HepG2 (cell line): ENCODE data around the gene NSD1. TPM values are rescaled to one million over a fixed set of nuclear protein-coding genes. Genes with fewer than 3 reads are reported as not detected.

Source experiments
- ATAC-seq: fragments of 200-7000 bp; cut with Tn5 transposase; 3 replicates; pipeline ENCODE4 v1.9.1; 2020; ENCODE audit warnings: mild to moderate bottlenecking, moderate library complexity
- BruUV-seq: library from RNA; stranded (reverse); fragments of 400-500 nt; replicated peaks from 2 replicates; lab custom pipeline; 2021; lab: Mats Ljungman, UMichigan
- CTCF ChIA-PET: fragments of 300-600 bp; formaldehyde crosslinking; extraction: SDS; loops from one replicate; lab custom pipeline; 2021; ENCODE audit warnings: low total read pairs, inconsistent platforms, low intra/inter-chr PET ratio; lab: Yijun Ruan, JAX
- POLR2A ChIA-PET: fragments of 350-600 bp; sonication (Branson Sonifier 250); formaldehyde crosslinking; loops from one replicate; lab custom pipeline; 2020; ENCODE audit warnings: antibody characterized with exemption, inconsistent platforms; lab: Yijun Ruan, JAX
- DNase-seq: peaks from one replicate; pipeline ENCODE4 v3.0.0-alpha.2; 2015; ENCODE audit warnings: low spot score
- FAIRE-seq: peaks from 3 replicates; lab custom pipeline; 2011; peaks lifted over from hg19 to GRCh38; lab: Jason Lieb, UNC
- H2AFZ ChIP-seq: one replicate; pipeline ENCODE4 v1.6.1; 2011; ENCODE audit warnings: low read length, inconsistent platforms
- H3K27ac ChIP-seq: fragments of 300-600 bp; 3 replicates; pipeline ENCODE4 v1.8.0; 2011; ENCODE audit warnings: mixed run types, mild to moderate bottlenecking, mixed read lengths, low read length, inconsistent platforms; ENCODE audit not compliant: insufficient read depth; ENCODE audit errors: extremely low read length
- H3K27me3 ChIP-seq, 2 experiments: fragments of 200-600 bp in 1 of 2; 2 replicates in 1 of 2; 3 replicates in 1 of 2; pipeline versions ENCODE4 v1.6.0 to v1.8.0; 2011; ENCODE audit warnings: low read length in 2 of 2, mild to moderate bottlenecking in 2 of 2, moderate library complexity in 2 of 2, inconsistent platforms in 1 of 2; ENCODE audit not compliant: insufficient read depth in 2 of 2, control insufficient read depth in 1 of 2
- H3K36me3 ChIP-seq, 2 experiments: fragments of 200-600 bp in 1 of 2; replicated peaks in 1 of 2; 2 replicates in 1 of 2; 3 replicates in 1 of 2; pipeline versions ENCODE4 v1.5.1 to v1.8.0; 2011; ENCODE audit warnings: low read length in 2 of 2, inconsistent platforms in 1 of 2; ENCODE audit not compliant: insufficient read depth in 2 of 2, control insufficient read depth in 1 of 2
- H3K4me1 ChIP-seq: 2 replicates; pipeline ENCODE4 v1.5.1; 2012; ENCODE audit warnings: low read length, inconsistent platforms; ENCODE audit not compliant: insufficient read depth
- H3K4me2 ChIP-seq: 2 replicates; pipeline ENCODE4 v1.6.0; 2011; ENCODE audit warnings: low read depth, low read length, inconsistent platforms
- H3K4me3 ChIP-seq, 3 experiments: fragments of 200-600 bp in 1 of 3; sonication (generic), shearing (Covaris generic) in 1 of 3; replicated peaks in 1 of 3; 2 replicates each; pipeline ENCODE4 v1.5.1; 2011 to 2016; ENCODE audit warnings: low read length in 3 of 3, inconsistent platforms in 2 of 3, low read depth in 2 of 3, mild to moderate bottlenecking in 2 of 3, control low read depth in 1 of 3, mixed read lengths in 1 of 3; ENCODE audit not compliant: insufficient read depth in 1 of 3
- H3K79me2 ChIP-seq: one replicate; pipeline ENCODE4 v1.6.1; 2011; ENCODE audit warnings: low read length, inconsistent platforms; ENCODE audit not compliant: insufficient read depth
- H3K9ac ChIP-seq: 2 replicates; pipeline ENCODE4 v1.6.0; 2011; ENCODE audit warnings: mild to moderate bottlenecking, low read depth, low read length, inconsistent platforms; ENCODE audit not compliant: insufficient read depth
- H3K9me3 ChIP-seq: 2 replicates; pipeline ENCODE4 v1.5.1; 2012; ENCODE audit warnings: mild to moderate bottlenecking, low read length
- H4K20me1 ChIP-seq: 2 replicates; pipeline ENCODE4 v1.6.0; 2011; ENCODE audit warnings: inconsistent platforms, mild to moderate bottlenecking, low read length, moderate library complexity; ENCODE audit not compliant: insufficient read depth
- ETV5 ChIP-seq: IDR thresholded peaks from 2 replicates; pipeline ENCODE4 v1.6.1; 2018; ENCODE audit warnings: missing biosample characterization, missing genetic modification reagents, inconsistent platforms, borderline replicate concordance
- MED1 ChIP-seq: sonication (generic); formaldehyde crosslinking; IDR thresholded peaks from 2 replicates; pipeline ENCODE4 v1.4.0; 2020; ENCODE audit warnings: missing genetic modification reagents
- SMAD9 ChIP-seq: sonication (generic); formaldehyde crosslinking; IDR thresholded peaks from 2 replicates; pipeline ENCODE4 v1.5.1; 2020; ENCODE audit warnings: mild to moderate bottlenecking, missing genetic modification reagents
- THRA ChIP-seq: sonication (generic); formaldehyde crosslinking; IDR thresholded peaks from 2 replicates; pipeline ENCODE4 v1.4.0; 2020; ENCODE audit warnings: missing genetic modification reagents, borderline replicate concordance
- TMF1 ChIP-seq: sonication (generic); formaldehyde crosslinking; IDR thresholded peaks from 2 replicates; pipeline ENCODE4 v1.8.1; 2022; ENCODE audit warnings: low read depth, missing genetic modification reagents
- YY1 ChIP-seq: IDR thresholded peaks from 2 replicates; pipeline ENCODE4 v1.6.1; 2011; ENCODE audit warnings: low read length, low read depth, moderate library complexity, mild to moderate bottlenecking; ENCODE audit not compliant: insufficient read depth, insufficient replicate concordance
- ZFP36L1 ChIP-seq: sonication (generic); formaldehyde crosslinking; IDR thresholded peaks from 2 replicates; pipeline ENCODE4 v1.8.0; 2022; ENCODE audit warnings: mild to moderate bottlenecking, missing genetic modification reagents, moderate library complexity
- ZNF230 ChIP-seq: sonication (generic); formaldehyde crosslinking; IDR thresholded peaks from 2 replicates; pipeline ENCODE4 v1.4.0; 2020; ENCODE audit warnings: mild to moderate bottlenecking, missing genetic modification reagents
- ZNF234 ChIP-seq: sonication (generic); formaldehyde crosslinking; conservative IDR thresholded peaks from 2 replicates; pipeline ENCODE4 v1.5.1; 2020; ENCODE audit warnings: mild to moderate bottlenecking, missing genetic modification reagents
- ZNF672 ChIP-seq: sonication (generic); formaldehyde crosslinking; IDR thresholded peaks from 2 replicates; pipeline ENCODE4 v1.8.1; 2022; ENCODE audit warnings: missing genetic modification reagents
- ZNF878 ChIP-seq: sonication (generic); formaldehyde crosslinking; IDR thresholded peaks from 2 replicates; pipeline ENCODE4 v1.8.1; 2023; ENCODE audit warnings: mild to moderate bottlenecking, missing genetic modification reagents, moderate library complexity
- ZSCAN21 ChIP-seq: sonication (generic); formaldehyde crosslinking; IDR thresholded peaks from 2 replicates; pipeline ENCODE4 v1.8.0; 2022; ENCODE audit warnings: mild to moderate bottlenecking, missing genetic modification reagents, moderate library complexity, borderline replicate concordance
- WGBS: methylation state at CpG from one replicate; pipeline ENCODE4 v1.1.6; 2017; ENCODE audit warnings: low lambda C conversion rate; 5-methylcytosine and 5-hydroxymethylcytosine counted together
- in situ Hi-C: cut with HindIII; loops from 2 replicates; pipeline ENCODE4 v1.10.0; 2017; ENCODE audit warnings: low pct_unique_long_range_greater_than_20kb; ENCODE audit not compliant: extremely low pct_ligation_motif_present
- intact Hi-C: fragments of 100-400 bp; cut with micrococcal nuclease; formaldehyde crosslinking; loops from one replicate; pipeline ENCODE4 v1.10.0; 2022; ENCODE audit not compliant: unreplicated experiment
- polyA plus RNA-seq, 8 experiments: library from polyadenylated mRNA; depleted of rRNA in 3 of 8; stranded (reverse) in 7 of 8; unstranded in 1 of 8; fragments of >200 nt; fragmentation: Illumina TruSeq in 4 of 8; extraction: Trizol in 4 of 8; gene quantifications; 2 replicates each; pipeline versions ENCODE4 v1.2.1 to v1.2.3, GENCODE V29; 2011 to 2016; ENCODE audit warnings: low read depth in 4 of 8, missing spikeins in 1 of 8, mixed read lengths in 1 of 8; ENCODE audit not compliant: insufficient read depth in 1 of 8
- total RNA-seq, 5 experiments: library from RNA; depleted of rRNA; stranded (reverse); fragments of >200 nt; fragmentation: Illumina TruSeq; extraction: Trizol; gene quantifications; 2 replicates each; pipeline ENCODE4 v1.2.3, GENCODE V29; 2016; ENCODE audit warnings: low read depth in 1 of 5
- TF ChIP-seq, protein P1 (sequence below): sonication (generic); formaldehyde crosslinking; IDR thresholded peaks from 2 replicates; pipeline ENCODE4 v1.5.0; 2020; ENCODE audit warnings: mild to moderate bottlenecking, missing genetic modification reagents, borderline replicate concordance
- TF ChIP-seq, protein P2 (sequence below): sonication (generic); formaldehyde crosslinking; IDR thresholded peaks from 2 replicates; pipeline ENCODE4 v1.4.0; 2020; ENCODE audit warnings: mild to moderate bottlenecking, missing genetic modification reagents

Gene NSD1
- total and polyA plus RNA-seq, 2 of the 13 experiments (the other 11 are each of a cell fraction or from before 2014, with no cell fraction given): 0.01 to 0.09 TPM

DNA sequence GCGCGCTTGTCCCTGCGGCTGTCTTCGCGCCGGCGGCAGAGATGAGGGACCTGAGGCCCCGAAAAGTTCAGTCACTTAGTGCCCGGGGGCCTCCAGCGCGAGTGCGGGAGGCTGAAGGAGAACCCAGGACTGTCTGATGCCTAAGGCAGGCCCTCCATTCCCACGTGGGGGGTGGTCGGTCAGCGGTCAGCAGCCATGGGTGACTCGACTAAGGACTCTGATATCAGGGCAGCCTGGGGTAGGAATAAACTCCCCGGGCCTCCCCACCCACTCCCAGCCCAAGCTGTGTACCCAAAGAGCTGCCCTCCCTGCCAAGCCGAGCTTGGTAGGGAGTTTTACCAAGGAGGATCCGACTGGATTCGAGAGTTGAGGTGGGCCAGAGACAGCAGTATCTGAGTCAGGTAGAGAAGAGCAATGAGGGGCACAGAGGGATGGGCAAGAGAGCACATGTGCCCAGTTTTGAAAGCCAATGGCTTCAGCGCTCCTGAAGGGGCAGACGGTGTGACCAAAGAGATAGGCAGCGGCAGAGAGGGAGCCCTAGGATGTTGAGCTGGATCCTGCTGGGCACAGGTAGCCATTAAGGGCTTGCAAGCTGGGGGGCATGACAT lies 46.1 kb upstream of the NSD1 start (continued):
- TF ChIP-seq ZNF234: no peak
- TF ChIP-seq, protein P1, sequence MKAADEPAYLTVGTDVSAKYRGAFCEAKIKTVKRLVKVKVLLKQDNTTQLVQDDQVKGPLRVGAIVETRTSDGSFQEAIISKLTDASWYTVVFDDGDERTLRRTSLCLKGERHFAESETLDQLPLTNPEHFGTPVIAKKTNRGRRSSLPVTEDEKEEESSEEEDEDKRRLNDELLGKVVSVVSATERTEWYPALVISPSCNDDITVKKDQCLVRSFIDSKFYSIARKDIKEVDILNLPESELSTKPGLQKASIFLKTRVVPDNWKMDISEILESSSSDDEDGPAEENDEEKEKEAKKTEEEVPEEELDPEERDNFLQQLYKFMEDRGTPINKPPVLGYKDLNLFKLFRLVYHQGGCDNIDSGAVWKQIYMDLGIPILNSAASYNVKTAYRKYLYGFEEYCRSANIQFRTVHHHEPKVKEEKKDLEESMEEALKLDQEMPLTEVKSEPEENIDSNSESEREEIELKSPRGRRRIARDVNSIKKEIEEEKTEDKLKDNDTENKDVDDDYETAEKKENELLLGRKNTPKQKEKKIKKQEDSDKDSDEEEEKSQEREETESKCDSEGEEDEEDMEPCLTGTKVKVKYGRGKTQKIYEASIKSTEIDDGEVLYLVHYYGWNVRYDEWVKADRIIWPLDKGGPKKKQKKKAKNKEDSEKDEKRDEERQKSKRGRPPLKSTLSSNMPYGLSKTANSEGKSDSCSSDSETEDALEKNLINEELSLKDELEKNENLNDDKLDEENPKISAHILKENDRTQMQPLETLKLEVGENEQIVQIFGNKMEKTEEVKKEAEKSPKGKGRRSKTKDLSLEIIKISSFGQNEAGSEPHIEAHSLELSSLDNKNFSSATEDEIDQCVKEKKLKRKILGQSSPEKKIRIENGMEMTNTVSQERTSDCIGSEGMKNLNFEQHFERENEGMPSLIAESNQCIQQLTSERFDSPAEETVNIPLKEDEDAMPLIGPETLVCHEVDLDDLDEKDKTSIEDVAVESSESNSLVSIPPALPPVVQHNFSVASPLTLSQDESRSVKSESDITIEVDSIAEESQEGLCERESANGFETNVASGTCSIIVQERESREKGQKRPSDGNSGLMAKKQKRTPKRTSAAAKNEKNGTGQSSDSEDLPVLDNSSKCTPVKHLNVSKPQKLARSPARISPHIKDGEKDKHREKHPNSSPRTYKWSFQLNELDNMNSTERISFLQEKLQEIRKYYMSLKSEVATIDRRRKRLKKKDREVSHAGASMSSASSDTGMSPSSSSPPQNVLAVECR (CRISPR knock-in tag): peak; percentile 27; the same call in 1 of the 2 replicates
- TF ChIP-seq THRA (CRISPR knock-in tag): no peak

- CTCF ChIA-PET: no interaction called here
- H4K20me1 ChIP-seq: peaks cover 7% of the 10 kb centered on the region
- peak overlapping the region; percentile 98 for H3K4me2 ChIP-seq
- intact Hi-C loops: no loop called here
- H3K79me2 ChIP-seq: peaks cover 45% of the 10 kb centered on the region
- peak overlapping the region; percentile 62 to 76 (median 70) for H3K4me3 ChIP-seq
- DNase-seq (no peak), ATAC-seq (peak; percentile 11; the same call in 1 of the 3 replicates), FAIRE-seq (peak; percentile 65)
- peaks cover 28 to 50% of the 10 kb centered on the region in 2 experiments for H3K36me3 ChIP-seq
- no peak overlapping the region for H2AFZ ChIP-seq
- H3K27ac ChIP-seq: peak overlapping the region; percentile 100
- POLR2A ChIA-PET: interaction anchor here (1.3 to 7.7 kb wide), 3 partner anchors 10 to 20 kb away, joined by 4 to 293 read pairs (median 231); no protein-coding TSS in a partner anchor
- H3K27me3 ChIP-seq: no peaks in the 10 kb centered on the region; a peak in 1 of 5 replicates
- 14% methylated on average over 5 of the region's 5 CpGs for WGBS
- peak overlapping the region; percentile 99 for H3K9ac ChIP-seq
- peaks cover 77% of the 10 kb centered on the region for H3K4me1 ChIP-seq
- in situ Hi-C loops: no loop called here
- BruUV-seq: no TSS peak
- no peaks in the 10 kb centered on the region for H3K9me3 ChIP-seq
- TF ChIP-seq ZNF672 (CRISPR knock-in tag) (no peak), TMF1 (CRISPR knock-in tag) (no peak), ZSCAN21 (CRISPR knock-in tag) (no peak), ZNF230 (CRISPR knock-in tag) (no peak), ZFP36L1 (no peak), MED1 (0 out of 2 replicates have a peak, but pooled peaks have one; percentile 4), ETV5 (CRISPR knock-in tag) (peak; percentile 21; the same call in 1 of the 2 replicates), ZNF878 (CRISPR knock-in tag) (no peak), YY1 (no peak), SMAD9 (CRISPR knock-in tag) (no peak)
- TF ChIP-seq, protein P2, sequence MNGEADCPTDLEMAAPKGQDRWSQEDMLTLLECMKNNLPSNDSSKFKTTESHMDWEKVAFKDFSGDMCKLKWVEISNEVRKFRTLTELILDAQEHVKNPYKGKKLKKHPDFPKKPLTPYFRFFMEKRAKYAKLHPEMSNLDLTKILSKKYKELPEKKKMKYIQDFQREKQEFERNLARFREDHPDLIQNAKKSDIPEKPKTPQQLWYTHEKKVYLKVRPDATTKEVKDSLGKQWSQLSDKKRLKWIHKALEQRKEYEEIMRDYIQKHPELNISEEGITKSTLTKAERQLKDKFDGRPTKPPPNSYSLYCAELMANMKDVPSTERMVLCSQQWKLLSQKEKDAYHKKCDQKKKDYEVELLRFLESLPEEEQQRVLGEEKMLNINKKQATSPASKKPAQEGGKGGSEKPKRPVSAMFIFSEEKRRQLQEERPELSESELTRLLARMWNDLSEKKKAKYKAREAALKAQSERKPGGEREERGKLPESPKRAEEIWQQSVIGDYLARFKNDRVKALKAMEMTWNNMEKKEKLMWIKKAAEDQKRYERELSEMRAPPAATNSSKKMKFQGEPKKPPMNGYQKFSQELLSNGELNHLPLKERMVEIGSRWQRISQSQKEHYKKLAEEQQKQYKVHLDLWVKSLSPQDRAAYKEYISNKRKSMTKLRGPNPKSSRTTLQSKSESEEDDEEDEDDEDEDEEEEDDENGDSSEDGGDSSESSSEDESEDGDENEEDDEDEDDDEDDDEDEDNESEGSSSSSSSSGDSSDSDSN (CRISPR knock-in tag): no peak
Measured at GRCh38 chr5:177089127-177089526, 44.4 kb upstream of the NSD1 start.
